Measurements from ENCODE around the gene RNF180.
"Not testable (repeated sequence)": the region's sequence is repeated elsewhere in the genome, so short reads cannot be mapped to it uniquely, and the experiment has no call there.

DNA sequence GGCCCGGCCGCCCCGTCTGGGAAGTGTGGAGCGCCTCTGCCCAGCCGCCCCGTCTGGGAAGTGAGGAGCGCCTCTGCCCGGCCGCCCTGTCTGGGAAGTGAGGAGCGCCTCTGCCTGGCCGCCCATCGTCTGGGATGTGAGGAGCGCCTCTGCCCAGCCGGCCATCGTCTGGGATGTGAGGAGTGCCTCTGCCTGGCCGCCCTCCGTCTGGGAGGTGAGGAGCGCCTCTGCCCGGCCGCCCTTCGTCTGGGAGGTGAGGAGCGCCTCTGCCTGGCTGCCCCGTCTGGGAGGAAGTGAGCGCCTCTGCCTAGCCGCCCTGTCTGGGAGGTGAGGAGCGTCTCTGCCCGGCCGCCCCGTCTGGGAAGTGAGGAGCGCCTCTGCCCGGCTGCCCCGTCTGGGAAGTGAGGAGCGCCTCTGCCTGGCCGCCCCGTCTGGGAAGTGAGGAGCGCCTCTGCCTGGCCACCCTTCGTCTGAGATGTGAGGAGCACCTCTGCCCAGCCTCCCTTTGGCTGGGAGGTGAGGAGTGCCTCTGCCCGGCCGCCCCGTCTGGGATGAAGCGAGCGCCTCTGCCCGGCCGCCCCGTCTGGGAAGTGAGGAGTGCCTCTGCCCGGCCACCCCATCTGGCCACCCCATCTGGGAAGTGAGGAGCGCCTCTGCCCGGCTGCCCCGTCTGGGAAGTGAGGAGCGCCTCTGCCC, 59.8 kb downstream of the RNF180 start:
- TF ChIP-seq CTCF (IDR thresholded peaks at IDR 0.05); POLR2AphosphoS5 (IDR thresholded peaks at IDR 0.05; ENCODE audit: insufficient read depth in 1 of 2, low read depth in 1 of 2); POLR2A (IDR thresholded peaks at IDR 0.05): not testable (repeated sequence)

Data from vagina (tissue), 2 donors.